NOMO-1 (cell line): Measurements from ENCODE around the gene ABHD12.

Source experiments
- DNase-seq, 2 experiments: peaks; one replicate each; lab custom pipeline; 2025; ENCODE audit not compliant: unreplicated experiment in 2 of 2; lab: John Stamatoyannopoulos, UW

Gene ABHD12

GRCh38 chr20:25382704-25383370 lies 7.8 kb downstream of the ABHD12 start:
- no peak for DNase-seq

DNA sequence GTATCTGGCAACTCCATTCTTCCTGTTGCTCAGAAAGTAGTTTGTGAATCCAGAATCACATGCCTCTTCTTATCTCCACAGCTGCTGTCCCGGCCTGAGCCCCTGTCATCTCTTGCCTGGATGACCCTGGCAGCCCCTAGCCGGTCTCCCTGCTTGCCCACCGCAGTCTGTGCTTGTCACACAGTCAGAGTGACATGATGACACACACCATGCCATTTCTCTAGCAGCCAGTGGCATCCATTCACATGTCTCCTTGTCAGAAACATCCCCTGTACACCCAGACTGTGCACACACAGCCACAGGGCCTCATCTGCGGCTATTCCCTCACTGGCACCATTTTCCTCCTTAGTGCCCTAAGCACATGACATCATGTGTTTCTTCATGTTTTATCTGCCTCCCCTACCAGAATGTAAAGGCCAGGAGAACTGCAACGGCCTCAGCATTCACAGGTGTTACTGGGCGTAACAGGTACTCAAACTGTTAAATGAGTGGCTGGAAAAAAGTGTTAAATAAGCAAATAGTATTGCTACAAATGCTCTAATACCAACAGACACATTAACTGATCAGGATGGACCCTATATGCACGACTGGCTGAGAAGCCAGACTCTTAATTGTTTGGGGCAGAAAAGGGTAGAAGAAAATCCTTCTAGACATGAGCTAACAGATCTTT lies 9.6 kb downstream of the ABHD12 start:
- no peak for DNase-seq

DNA sequence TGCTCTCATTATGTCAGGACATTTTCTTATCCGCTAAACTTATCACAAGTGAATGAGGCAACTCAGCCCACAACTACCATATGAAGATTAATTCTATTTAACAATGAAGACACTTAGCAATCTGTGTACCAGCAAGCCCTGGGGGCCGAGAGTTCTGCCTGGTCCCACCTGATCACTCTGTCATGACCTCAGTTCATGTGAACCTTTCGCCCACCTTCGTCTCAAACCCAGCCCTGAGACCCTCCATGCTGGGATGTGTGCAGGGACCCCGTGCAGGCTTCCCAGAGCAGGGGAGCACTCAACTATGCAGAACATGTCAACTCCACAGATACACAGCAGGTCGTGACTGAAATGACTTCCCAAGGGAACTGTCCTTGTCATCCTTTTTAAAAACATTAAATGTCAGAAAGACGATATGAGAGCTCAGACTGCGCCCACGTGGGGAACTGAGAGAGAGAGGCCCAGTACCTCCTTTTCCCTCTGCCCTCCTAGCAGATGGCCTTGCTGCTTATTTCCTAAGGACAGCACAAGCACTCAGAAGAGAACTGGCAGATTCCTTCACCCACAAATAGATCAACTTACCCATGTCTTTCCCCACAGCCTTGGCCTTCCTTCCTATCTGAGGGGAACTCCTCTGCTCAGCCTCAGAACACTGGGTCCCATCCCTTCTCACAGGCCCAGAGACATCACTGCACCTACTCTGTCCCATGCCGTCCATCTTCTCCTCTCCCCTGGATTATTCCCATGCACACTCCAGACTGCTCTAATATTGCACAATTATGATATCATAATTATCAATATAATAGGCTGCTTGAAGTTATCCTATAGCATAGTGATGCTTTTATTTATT lies 11.5 kb downstream of the ABHD12 start:
- DNase-seq, result no peak

GRCh38 chr20:25378189-25378883 lies 12.3 kb downstream of the ABHD12 start:
- DNase-seq, result no peak

GRCh38 chr20:25376886-25377285 lies 13.7 kb downstream of the ABHD12 start:
- DNase-seq, result no peak

- DNase-seq, result no peak
Measured at GRCh38 chr20:25376236-25376635, 14.4 kb downstream of the ABHD12 start.

DNA sequence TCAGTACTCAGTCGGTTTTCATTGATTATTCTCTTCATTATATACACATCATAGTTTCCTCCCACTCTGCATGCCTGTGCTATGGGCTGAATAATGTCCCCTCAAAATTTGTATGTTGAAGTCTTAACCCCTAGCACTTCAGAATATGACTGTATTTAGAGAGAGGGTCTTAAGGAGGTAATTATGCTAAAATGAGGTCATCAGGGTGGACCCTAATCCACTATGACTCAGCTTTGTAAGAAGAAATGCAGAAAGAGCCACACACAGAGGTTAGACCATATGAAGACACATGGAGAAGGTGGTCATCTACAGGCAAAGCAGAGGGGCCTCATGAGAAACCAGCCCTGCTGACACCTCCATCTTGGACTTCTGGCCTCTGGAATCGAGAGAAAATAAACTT lies 15.8 kb downstream of the ABHD12 start:
- no peak for DNase-seq

GRCh38 chr20:25372584-25373336 lies 17.9 kb downstream of the ABHD12 start:
- DNase-seq, result no peak

- no peak for DNase-seq
Measured at GRCh38 chr20:25369971-25370370, 20.7 kb downstream of the ABHD12 start.

- no peak for DNase-seq
Measured at GRCh38 chr20:25369529-25369928, 21.1 kb downstream of the ABHD12 start.

GRCh38 chr20:25368976-25369375 lies 21.7 kb downstream of the ABHD12 start:
- no peak for DNase-seq

DNA sequence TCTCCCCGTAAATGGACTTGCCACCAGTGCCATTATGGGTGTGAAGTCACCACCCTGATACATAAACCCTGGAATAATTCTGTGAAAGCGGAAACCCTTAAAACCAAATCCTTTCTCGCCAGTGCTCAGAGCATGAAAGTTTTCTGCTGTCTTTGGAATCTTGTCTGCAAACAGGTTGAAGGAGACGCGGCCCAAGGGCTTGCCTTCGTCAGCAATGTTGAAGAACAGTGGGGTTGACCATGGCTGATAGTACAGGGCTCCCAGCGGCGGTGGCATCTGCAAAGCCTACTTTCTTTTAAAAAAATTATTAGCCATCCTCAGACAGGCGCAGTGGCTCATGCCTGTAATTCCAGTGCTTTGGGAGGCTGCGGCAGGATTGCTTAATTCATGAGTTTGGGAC lies 22.1 kb downstream of the ABHD12 start:
- DNase-seq, result no peak

GRCh38 chr20:25364879-25365699 lies 25.5 kb downstream of the ABHD12 start:
- DNase-seq, result no peak

DNA sequence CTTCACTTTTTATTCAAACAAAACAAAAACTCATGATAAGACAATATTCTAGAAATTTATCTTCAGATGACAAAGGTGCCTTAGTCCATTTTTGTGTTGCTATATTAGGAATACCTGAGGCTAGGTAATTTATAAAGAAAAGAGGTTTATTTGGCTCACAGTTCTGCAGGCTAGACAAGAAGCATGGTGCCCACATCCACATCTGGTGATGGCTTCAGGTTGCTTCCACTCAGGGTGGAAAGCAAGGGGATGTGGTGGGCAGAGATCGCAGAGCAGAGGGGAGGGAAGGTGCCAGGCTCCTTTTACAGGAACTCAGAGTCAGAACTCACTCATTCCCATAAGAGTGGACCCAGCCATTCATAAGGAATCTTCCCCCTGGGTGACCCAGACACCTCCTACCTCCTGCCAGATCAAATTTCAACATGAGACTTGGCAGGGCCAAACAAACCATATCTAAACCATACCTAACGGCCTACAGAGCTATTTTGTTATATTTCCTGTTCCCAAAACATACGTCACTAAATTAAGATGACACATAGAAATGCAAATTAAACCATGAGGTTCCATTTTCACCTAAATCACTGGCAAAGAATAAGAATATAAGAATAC lies 26.4 kb downstream of the ABHD12 start:
- no peak for DNase-seq

- no peak for DNase-seq
Measured at GRCh38 chr20:25361287-25361683, 29.4 kb downstream of the ABHD12 start.

GRCh38 chr20:25360631-25361286 lies 29.9 kb downstream of the ABHD12 start:
- peak in 1 of 2 experiments; percentile 57 for DNase-seq

GRCh38 chr20:25356271-25356933 lies 34.2 kb downstream of the ABHD12 start:
- DNase-seq, result no peak

- DNase-seq, result no peak
Measured at GRCh38 chr20:25355866-25356265, 34.8 kb downstream of the ABHD12 start.
